Measurements from ENCODE around the gene POLN.

The POLN gene

GRCh38 chr4:2024683-2025082 is 217.2 kb downstream of the POLN start:
- no peaks in the 10 kb centered on the region for H3K4me1 Mint-ChIP-seq
- H3K4me3 Mint-ChIP-seq: no peak overlapping the region
- H3K27me3 Mint-ChIP-seq: peaks cover 68% of the 10 kb centered on the region
- no peak for DNase-seq
- peaks cover 2% of the 10 kb centered on the region for H3K36me3 Mint-ChIP-seq
- CTCF ChIA-PET: interaction anchor here (0.6 kb wide), 1 partner anchor 335 kb away, joined by 3 read pairs; no protein-coding TSS in a partner anchor
- no peak overlapping the region for H3K27ac Mint-ChIP-seq
- peaks cover 5% of the 10 kb centered on the region for H3K9me3 Mint-ChIP-seq

Measured in activated naive CD4-positive, alpha-beta T cell treated with anti-CD3 and anti-CD28 coated beads, Interleukin-2, amount 10 ng/mL, durations not matched to agents 7 days and 5 days (primary cell).